ENCODE data around the gene VEZT. TPM values are rescaled to one million over a fixed set of nuclear protein-coding genes. Genes with fewer than 3 reads are reported as not detected.

Gene VEZT
- total RNA-seq, 4 donors from 2014 or later: 101 to 186 (median 160) TPM

DNA sequence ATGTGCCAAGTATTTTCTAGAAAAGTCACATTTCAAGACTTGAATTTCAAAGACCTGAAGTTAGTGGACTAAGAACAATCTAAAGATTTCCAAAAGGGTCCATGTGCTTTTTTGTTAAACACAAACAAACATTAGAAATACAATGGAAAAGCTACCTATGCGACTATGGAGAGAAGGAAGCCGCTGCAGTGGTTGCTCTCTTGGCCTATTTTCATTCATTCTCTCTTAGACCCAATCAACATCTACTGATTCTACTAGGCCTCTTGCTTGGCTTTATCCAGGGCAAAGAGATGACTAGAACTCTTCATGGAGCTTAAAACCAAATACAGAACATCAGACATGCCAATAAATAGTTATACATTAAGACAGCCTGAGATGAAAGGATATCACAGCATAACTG lies 10.2 kb upstream of the VEZT start:
- no peak for TF ChIP-seq POLR2A (IDR thresholded peaks at IDR 0.05)
- TF ChIP-seq, protein P1, sequence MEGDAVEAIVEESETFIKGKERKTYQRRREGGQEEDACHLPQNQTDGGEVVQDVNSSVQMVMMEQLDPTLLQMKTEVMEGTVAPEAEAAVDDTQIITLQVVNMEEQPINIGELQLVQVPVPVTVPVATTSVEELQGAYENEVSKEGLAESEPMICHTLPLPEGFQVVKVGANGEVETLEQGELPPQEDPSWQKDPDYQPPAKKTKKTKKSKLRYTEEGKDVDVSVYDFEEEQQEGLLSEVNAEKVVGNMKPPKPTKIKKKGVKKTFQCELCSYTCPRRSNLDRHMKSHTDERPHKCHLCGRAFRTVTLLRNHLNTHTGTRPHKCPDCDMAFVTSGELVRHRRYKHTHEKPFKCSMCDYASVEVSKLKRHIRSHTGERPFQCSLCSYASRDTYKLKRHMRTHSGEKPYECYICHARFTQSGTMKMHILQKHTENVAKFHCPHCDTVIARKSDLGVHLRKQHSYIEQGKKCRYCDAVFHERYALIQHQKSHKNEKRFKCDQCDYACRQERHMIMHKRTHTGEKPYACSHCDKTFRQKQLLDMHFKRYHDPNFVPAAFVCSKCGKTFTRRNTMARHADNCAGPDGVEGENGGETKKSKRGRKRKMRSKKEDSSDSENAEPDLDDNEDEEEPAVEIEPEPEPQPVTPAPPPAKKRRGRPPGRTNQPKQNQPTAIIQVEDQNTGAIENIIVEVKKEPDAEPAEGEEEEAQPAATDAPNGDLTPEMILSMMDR (IDR thresholded peaks at IDR 0.05): no peak
- no peak for DNase-seq
- Histone ChIP-seq H3K4me3 (replicated peaks in 1 of 3) (no peak overlapping the region), H3K27me3 (no peaks in the 10 kb centered on the region), H3K36me3 (no peaks in the 10 kb centered on the region), H3K4me1 (peaks cover 37 to 44% of the 10 kb centered on the region in 2 donors), H3K9me3 (no peaks in the 10 kb centered on the region), H3K27ac (peak overlapping the region in 2 of 3 donors; percentile 17 to 77)
- intact Hi-C loops (cut with DNase I): no loop called here
- 86 to 97% methylated on average over 2 of the region's 2 CpGs for WGBS, 2 donors

DNA sequence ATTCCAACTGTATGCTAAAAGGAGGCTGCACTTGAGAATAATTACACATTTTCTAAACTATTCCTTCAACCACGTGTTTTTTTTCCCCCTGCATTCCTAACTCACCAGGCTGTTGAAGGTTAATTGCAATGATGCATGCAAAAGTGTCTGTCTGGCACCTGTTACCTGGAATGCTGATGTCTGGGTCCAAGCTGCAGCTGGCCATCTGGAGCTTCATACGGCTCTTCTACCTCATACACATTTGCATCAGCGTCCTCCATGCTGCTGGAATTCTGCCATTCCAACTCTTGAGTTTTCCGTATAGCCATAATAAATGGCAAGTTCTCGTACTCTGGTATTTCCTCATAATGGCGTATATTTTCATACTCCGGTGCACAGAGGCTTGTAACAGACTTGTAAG lies 8.9 kb upstream of the VEZT start:
- no peaks in the 10 kb centered on the region for H3K36me3 ChIP-seq
- DNase-seq: peak; percentile 49 to 52
- no peaks in the 10 kb centered on the region for H3K9me3 ChIP-seq
- no peak overlapping the region for H3K4me3 ChIP-seq (replicated peaks in 1 of 3)
- TF ChIP-seq, protein P1 (IDR thresholded peaks at IDR 0.05): no peak
- no peak for TF ChIP-seq POLR2A (IDR thresholded peaks at IDR 0.05)
- WGBS, 2 donors: 31 to 64% methylated on average over 7 of the region's 7 CpGs
- no peaks in the 10 kb centered on the region for H3K27me3 ChIP-seq
- H3K4me1 ChIP-seq: peaks cover 33 to 36% of the 10 kb centered on the region in 2 donors
- intact Hi-C loops (cut with DNase I): no loop called here
- peak overlapping the region in 2 of 3 donors; percentile 18 to 27 for H3K27ac ChIP-seq

DNA sequence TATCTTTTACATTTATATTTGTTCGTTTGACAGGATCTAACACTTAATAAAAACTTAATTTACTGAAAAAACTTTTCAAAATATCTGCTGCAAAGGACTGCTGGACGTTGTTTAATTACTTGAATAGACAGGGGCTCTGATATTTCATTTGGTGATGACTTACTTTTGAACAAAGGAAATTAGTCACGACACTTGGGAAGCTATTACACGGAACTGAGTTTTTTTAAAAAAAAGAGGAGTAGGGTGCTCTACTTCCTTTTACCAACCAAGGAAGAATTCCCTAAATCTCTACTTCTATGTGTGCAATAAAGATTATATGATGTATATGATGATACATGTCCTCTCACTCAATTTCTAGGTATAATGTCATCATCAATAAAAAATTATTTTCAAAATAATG lies 5.0 kb upstream of the VEZT start:
- no peaks in the 10 kb centered on the region for H3K36me3 ChIP-seq
- no peak for DNase-seq
- no peaks in the 10 kb centered on the region for H3K27me3 ChIP-seq
- H3K4me1 ChIP-seq: peaks cover 18 to 23% of the 10 kb centered on the region in 2 donors
- no peak overlapping the region for H3K4me3 ChIP-seq (replicated peaks in 1 of 3)
- peak overlapping the region in 1 of 3 donors; percentile 8 for H3K27ac ChIP-seq
- no peaks in the 10 kb centered on the region for H3K9me3 ChIP-seq
- WGBS, 2 donors: 80 to 82% methylated on average over 4 of the region's 4 CpGs
- intact Hi-C loops (cut with DNase I): no loop called here
- TF ChIP-seq POLR2A (IDR thresholded peaks at IDR 0.05): no peak
- TF ChIP-seq, protein P1 (IDR thresholded peaks at IDR 0.05): no peak

DNA sequence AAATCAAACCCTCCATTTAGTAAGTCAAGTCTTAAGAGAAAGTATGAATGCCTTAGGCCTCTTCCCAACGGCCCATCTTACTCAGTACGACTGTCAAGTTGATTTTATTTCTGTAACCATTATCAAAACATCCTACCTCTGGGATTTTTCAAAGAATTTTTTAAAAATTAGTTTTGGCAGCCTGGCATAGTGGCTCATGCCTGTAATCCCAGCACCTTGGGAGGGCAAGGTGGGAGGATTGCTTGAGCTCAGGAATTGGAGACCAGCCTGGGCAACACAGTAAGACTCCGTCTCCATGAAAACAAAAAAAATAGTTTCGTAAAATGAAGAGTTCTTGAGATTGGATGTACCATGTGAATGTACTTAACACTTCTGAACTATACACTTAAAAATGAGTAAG lies 4.5 kb upstream of the VEZT start:
- Histone ChIP-seq H3K4me1 (peaks cover 18 to 23% of the 10 kb centered on the region in 2 donors), H3K9me3 (no peaks in the 10 kb centered on the region), H3K27me3 (no peaks in the 10 kb centered on the region), H3K27ac (peak overlapping the region in 1 of 3 donors; percentile 8), H3K4me3 (replicated peaks in 1 of 3) (no peak overlapping the region), H3K36me3 (no peaks in the 10 kb centered on the region)
- DNase-seq: no peak
- TF ChIP-seq, protein P1 (IDR thresholded peaks at IDR 0.05): no peak
- no peak for TF ChIP-seq POLR2A (IDR thresholded peaks at IDR 0.05)
- intact Hi-C loops (cut with DNase I): no loop called here
- 81 to 85% methylated on average over 4 of the region's 4 CpGs for WGBS, 2 donors

DNA sequence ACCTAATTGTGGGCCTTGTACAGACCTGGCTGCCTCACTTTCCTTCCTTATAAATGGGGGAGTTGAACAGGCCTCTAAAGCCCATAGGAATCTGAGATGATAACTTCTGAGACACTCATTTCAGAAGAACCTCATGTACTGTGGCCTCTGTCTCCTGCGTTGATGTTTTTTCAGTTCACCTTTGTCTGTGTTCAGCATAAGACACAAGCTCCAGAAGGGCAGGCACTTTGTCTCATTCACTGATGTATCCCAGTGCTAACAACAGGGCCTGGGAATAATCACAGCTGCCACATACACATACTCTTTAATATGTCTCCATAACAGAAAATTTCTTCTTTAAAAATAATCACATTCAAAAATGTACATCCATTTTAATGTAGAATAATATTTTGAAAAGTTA lies 3.7 kb upstream of the VEZT start:
- H3K4me3 ChIP-seq (replicated peaks in 1 of 3): no peak overlapping the region
- no peaks in the 10 kb centered on the region for H3K9me3 ChIP-seq
- intact Hi-C loops (cut with DNase I): no loop called here
- H3K36me3 ChIP-seq: no peaks in the 10 kb centered on the region
- no peaks in the 10 kb centered on the region for H3K27me3 ChIP-seq
- peaks cover 17% of the 10 kb centered on the region in 2 donors for H3K4me1 ChIP-seq
- 48 to 77% methylated on average over 1 of the region's 1 CpG for WGBS, 2 donors
- TF ChIP-seq POLR2A (IDR thresholded peaks at IDR 0.05): no peak
- TF ChIP-seq, protein P1 (IDR thresholded peaks at IDR 0.05): no peak
- DNase-seq: no peak
- no peak overlapping the region for H3K27ac ChIP-seq

All from thyroid gland (tissue), 4 donors.